GM12864 (cell line): ENCODE results near the gene BMPR1B.
"Not testable (repeated sequence)": the region's sequence is repeated elsewhere in the genome, so short reads cannot be mapped to it uniquely, and the experiment has no call there.

Experiments used
- DNase-seq: peaks from one replicate; pipeline ENCODE4 v3.0.0-alpha.2; 2011; ENCODE audit warnings: low read depth
- H3K4me3 ChIP-seq: 2 replicates; pipeline ENCODE4 v1.5.1; 2011; ENCODE audit warnings: mild to moderate bottlenecking, low read depth, low read length, control low read depth
- TF ChIP-seq, protein P1 (sequence below): IDR thresholded peaks from 2 replicates; pipeline ENCODE4 v1.5.1; 2011; ENCODE audit warnings: low read depth, mild to moderate bottlenecking, moderate library complexity, low read length, control low read depth, inconsistent platforms; ENCODE audit errors: missing control alignments

Gene BMPR1B

DNA sequence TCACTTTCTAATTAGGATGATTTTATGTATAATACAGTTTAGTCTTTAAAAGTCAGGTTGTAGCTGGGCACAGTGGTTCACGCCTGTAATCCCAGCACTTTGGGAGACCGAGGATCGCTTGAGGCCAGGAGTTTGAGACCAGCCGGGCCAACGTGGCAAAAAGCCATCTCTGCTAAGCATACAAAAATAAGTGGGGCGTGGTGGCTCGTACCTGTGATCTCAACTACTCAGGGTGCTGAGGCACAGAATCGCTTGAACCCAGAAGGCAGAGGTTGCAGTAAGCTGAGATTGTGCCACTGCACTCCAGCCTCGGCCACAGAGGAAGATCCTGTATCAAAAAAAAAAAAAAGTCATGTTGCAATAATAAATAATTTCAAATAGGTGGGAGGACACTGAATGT, 364.2 kb downstream of the BMPR1B start:
- no peak overlapping the region for H3K4me3 ChIP-seq
- DNase-seq = no peak
- TF ChIP-seq, protein P1, sequence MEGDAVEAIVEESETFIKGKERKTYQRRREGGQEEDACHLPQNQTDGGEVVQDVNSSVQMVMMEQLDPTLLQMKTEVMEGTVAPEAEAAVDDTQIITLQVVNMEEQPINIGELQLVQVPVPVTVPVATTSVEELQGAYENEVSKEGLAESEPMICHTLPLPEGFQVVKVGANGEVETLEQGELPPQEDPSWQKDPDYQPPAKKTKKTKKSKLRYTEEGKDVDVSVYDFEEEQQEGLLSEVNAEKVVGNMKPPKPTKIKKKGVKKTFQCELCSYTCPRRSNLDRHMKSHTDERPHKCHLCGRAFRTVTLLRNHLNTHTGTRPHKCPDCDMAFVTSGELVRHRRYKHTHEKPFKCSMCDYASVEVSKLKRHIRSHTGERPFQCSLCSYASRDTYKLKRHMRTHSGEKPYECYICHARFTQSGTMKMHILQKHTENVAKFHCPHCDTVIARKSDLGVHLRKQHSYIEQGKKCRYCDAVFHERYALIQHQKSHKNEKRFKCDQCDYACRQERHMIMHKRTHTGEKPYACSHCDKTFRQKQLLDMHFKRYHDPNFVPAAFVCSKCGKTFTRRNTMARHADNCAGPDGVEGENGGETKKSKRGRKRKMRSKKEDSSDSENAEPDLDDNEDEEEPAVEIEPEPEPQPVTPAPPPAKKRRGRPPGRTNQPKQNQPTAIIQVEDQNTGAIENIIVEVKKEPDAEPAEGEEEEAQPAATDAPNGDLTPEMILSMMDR = no peak

GRCh38 chr4:95124906-95125504, 367.2 kb downstream of the BMPR1B start:
- no peak for DNase-seq
- TF ChIP-seq, protein P1 = no peak
- no peak overlapping the region for H3K4me3 ChIP-seq

DNA sequence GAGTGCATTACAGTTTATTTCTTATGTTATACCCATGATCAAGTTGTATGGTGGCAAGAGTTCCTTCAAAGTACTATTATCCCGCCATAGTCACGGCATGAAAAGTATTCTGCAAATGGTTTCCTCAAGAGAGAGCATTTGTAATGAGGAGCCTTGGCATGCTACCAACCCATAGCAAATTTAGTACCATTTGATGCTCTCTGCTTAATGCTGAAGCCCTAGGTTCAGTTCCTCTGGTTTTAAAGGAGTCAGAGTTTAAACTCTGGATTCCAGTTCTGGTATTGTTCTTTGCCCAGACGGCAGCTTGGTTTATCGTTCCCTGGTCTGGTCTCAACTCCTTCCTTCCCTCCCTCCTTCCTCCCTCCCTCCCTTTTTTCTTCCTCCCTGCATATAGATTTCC, 371.3 kb downstream of the BMPR1B start:
- no peak overlapping the region for H3K4me3 ChIP-seq
- no peak for DNase-seq
- TF ChIP-seq, protein P1 = no peak

DNA sequence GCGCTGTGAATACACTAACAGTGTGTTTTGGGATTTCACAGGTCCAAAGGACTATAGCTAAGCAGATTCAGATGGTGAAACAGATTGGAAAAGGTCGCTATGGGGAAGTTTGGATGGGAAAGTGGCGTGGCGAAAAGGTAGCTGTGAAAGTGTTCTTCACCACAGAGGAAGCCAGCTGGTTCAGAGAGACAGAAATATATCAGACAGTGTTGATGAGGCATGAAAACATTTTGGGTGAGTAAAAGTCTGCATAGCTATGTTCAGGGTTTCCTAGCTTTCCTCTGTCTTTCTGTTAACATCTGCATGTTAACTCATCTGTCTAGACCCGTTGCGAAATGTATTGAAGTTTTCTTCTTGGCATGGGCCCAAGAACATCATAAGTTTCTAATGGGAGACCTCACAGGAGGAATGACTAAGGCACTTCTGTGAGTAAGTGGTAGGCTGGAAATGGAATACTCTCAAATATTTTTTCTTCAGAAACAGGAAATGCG, 372.1 kb downstream of the BMPR1B start:
- TF ChIP-seq, protein P1 = no peak
- H3K4me3 ChIP-seq = no peak overlapping the region
- no peak for DNase-seq

DNA sequence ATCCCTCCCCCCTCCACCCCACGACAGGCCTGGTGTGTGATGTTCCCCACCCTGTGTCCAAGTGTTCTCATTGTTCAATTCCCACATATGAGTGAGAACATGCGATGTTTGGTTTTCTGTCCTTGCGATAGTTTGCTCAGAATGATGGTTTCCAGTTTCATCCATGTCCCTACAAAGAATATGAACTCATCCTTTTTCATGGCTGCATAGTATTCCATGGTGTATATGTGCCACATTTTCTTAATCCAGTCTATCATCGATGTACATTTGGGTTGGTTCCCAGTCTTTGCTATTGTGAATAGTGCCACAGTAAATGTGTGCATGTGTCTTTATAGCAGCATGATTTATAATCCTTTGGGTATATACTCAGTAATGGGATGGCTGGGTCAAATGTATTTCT, 376.3 kb downstream of the BMPR1B start:
- not testable (repeated sequence) for DNase-seq, H3K4me3 ChIP-seq

- DNase-seq, H3K4me3 ChIP-seq: not testable (repeated sequence)
These were observed 381.7 kb downstream of the BMPR1B start for GRCh38 chr4:95139424-95139823.

- no peak for DNase-seq
- TF ChIP-seq, protein P1 = no peak
- H3K4me3 ChIP-seq = no peak overlapping the region
These were observed 383.6 kb downstream of the BMPR1B start for GRCh38 chr4:95141361-95141760.

GRCh38 chr4:95142932-95143331, 385.2 kb downstream of the BMPR1B start:
- DNase-seq = no peak
- TF ChIP-seq, protein P1 = no peak
- no peak overlapping the region for H3K4me3 ChIP-seq
